ENCODE results near the gene CERS3.

DNA sequence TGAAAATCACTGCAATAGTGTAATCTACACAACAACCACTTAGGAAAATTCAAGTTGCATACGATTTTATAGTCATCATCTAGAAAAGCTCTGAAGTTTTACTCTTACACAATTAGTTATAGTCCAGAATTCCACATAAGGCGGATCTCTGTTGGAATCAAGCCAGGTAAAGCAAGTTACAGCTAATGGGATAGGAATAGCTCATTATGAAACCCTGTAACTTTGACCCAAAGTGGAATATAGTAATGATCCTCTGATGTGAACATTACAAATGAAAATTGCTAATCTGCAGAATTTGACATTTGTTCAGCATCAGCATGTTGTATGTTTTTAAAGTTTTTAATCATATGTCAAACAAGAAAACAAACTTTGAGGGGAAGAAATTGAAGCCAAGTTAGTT, 4.4 kb downstream of the CERS3 start:
- TF ChIP-seq, protein P1, sequence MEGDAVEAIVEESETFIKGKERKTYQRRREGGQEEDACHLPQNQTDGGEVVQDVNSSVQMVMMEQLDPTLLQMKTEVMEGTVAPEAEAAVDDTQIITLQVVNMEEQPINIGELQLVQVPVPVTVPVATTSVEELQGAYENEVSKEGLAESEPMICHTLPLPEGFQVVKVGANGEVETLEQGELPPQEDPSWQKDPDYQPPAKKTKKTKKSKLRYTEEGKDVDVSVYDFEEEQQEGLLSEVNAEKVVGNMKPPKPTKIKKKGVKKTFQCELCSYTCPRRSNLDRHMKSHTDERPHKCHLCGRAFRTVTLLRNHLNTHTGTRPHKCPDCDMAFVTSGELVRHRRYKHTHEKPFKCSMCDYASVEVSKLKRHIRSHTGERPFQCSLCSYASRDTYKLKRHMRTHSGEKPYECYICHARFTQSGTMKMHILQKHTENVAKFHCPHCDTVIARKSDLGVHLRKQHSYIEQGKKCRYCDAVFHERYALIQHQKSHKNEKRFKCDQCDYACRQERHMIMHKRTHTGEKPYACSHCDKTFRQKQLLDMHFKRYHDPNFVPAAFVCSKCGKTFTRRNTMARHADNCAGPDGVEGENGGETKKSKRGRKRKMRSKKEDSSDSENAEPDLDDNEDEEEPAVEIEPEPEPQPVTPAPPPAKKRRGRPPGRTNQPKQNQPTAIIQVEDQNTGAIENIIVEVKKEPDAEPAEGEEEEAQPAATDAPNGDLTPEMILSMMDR (optimal IDR thresholded peaks at IDR 0.05 in 1 of 3, IDR thresholded peaks at IDR 0.05 in 1 of 3, conservative IDR thresholded peaks at IDR 0.05 in 1 of 3; ENCODE audit: extremely low read depth in 1 of 3, insufficient read depth in 2 of 3, low read length in 3 of 3) = no peak
- TF ChIP-seq EZH2 (IDR thresholded peaks at IDR 0.05; ENCODE audit: low read length) = no peak
